Astrocyte of the cerebellum (primary cell): ENCODE data around the gene CLCN6.
"Not testable (repeated sequence)": the region's sequence is repeated elsewhere in the genome, so short reads cannot be mapped to it uniquely, and the experiment has no call there.

Experiments used
- DNase-seq: peaks from one replicate; pipeline ENCODE4 v3.0.0-alpha.2; 2011; ENCODE audit warnings: low read depth
- H3K4me3 ChIP-seq: 2 replicates; pipeline ENCODE4 v1.5.1; 2011; ENCODE audit warnings: mild to moderate bottlenecking, low read depth, low read length, moderate library complexity
- CTCF ChIP-seq: IDR thresholded peaks from 2 replicates; pipeline ENCODE4 v1.5.1; 2012; ENCODE audit warnings: low read length, low read depth, moderate library complexity, mild to moderate bottlenecking; ENCODE audit errors: missing control alignments
- in situ Hi-C: cut with HindIII; loops from 2 replicates; pipeline ENCODE4 v1.10.0; 2017; ENCODE audit warnings: low sequenced_read_pairs

CLCN6 gene

GRCh38 chr1:11800391-11800755 lies 5.6 kb upstream of the CLCN6 start:
- no peak for DNase-seq
- in situ Hi-C loops: no loop called here
- no peak for TF ChIP-seq CTCF
- no peak overlapping the region for H3K4me3 ChIP-seq

GRCh38 chr1:11800756-11801433 lies 5.1 kb upstream of the CLCN6 start:
- DNase-seq: no peak
- H3K4me3 ChIP-seq: no peak overlapping the region
- no peak for TF ChIP-seq CTCF
- in situ Hi-C loops: no loop called here

- DNase-seq: no peak
Measured at GRCh38 chr1:11802616-11802972, 3.4 kb upstream of the CLCN6 start.

GRCh38 chr1:11802973-11803885 lies 2.8 kb upstream of the CLCN6 start:
- H3K4me3 ChIP-seq: peak overlapping the region; percentile 48
- in situ Hi-C loops: no loop called here
- TF ChIP-seq CTCF: no peak
- peak; percentile 81 for DNase-seq

More at GRCh38 chr1:11802616-11802972, 3.4 kb upstream of the CLCN6 start:
- peak overlapping the region; percentile 48 for H3K4me3 ChIP-seq
- in situ Hi-C loops: no loop called here
- no peak for TF ChIP-seq CTCF

- DNase-seq, in situ Hi-C loops: not testable (repeated sequence)
- peak overlapping the region; percentile 48 for H3K4me3 ChIP-seq
Measured at GRCh38 chr1:11803924-11804665, 1.9 kb upstream of the CLCN6 start.

GRCh38 chr1:11804666-11805421 lies 1.1 kb upstream of the CLCN6 start:
- DNase-seq: no peak
- TF ChIP-seq CTCF: no peak
- in situ Hi-C loops: no loop called here
- peak overlapping the region; percentile 86 for H3K4me3 ChIP-seq
